ENCODE data around the gene CHP1. TPM values are rescaled to one million over a fixed set of nuclear protein-coding genes. Genes with fewer than 3 reads are reported as not detected.

The CHP1 gene
- total and polyA plus RNA-seq, 8 donors: 59.6 to 387 (median 118) TPM

DNA sequence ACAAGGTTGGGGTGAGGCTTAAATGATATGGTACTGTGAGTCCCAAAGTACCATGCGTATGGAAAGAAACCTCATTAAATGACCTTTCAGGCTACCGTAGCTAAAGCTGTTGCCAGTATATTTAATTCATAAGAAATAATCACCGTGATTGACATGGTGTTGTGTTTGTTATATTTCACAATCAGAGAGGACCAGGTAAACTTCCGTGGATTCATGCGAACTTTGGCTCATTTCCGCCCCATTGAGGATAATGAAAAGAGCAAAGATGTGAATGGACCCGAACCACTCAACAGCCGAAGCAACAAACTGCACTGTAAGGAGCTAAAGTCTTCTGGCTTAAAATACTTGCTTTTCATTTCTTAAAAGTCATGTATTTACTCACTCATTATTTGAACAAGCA lies 31.5 kb downstream of the CHP1 start:
- Histone ChIP-seq H3K27ac (no peak overlapping the region), H3K27me3 (no peaks in the 10 kb centered on the region), H3K9me3 (no peaks in the 10 kb centered on the region), H3K4me3 (no peak overlapping the region), H3K4me1 (peaks cover 0 to 33% (median 22%) of the 10 kb centered on the region in 4 donors), H3K36me3 (peaks cover 31 to 69% (median 62%) of the 10 kb centered on the region in 4 donors)
- TF ChIP-seq, protein P1, sequence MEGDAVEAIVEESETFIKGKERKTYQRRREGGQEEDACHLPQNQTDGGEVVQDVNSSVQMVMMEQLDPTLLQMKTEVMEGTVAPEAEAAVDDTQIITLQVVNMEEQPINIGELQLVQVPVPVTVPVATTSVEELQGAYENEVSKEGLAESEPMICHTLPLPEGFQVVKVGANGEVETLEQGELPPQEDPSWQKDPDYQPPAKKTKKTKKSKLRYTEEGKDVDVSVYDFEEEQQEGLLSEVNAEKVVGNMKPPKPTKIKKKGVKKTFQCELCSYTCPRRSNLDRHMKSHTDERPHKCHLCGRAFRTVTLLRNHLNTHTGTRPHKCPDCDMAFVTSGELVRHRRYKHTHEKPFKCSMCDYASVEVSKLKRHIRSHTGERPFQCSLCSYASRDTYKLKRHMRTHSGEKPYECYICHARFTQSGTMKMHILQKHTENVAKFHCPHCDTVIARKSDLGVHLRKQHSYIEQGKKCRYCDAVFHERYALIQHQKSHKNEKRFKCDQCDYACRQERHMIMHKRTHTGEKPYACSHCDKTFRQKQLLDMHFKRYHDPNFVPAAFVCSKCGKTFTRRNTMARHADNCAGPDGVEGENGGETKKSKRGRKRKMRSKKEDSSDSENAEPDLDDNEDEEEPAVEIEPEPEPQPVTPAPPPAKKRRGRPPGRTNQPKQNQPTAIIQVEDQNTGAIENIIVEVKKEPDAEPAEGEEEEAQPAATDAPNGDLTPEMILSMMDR (IDR thresholded peaks at IDR 0.05): no peak
- TF ChIP-seq POLR2A (IDR thresholded peaks at IDR 0.05) (no peak), EP300 (IDR thresholded peaks at IDR 0.05) (no peak), POLR2AphosphoS5 (IDR thresholded peaks at IDR 0.05) (no peak)
- WGBS, 5 donors: 75 to 92% (median 84%) methylated on average over 8 of the region's 8 CpGs
- no peak for DNase-seq
- intact Hi-C loops (cut with DNase I; ENCODE audit: low total_unique reads): no loop called here

- H3K27ac ChIP-seq: peak overlapping the region in 1 of 5 donors; percentile 40
- no peaks in the 10 kb centered on the region for H3K9me3 ChIP-seq
- H3K36me3 ChIP-seq: peaks cover 31 to 74% (median 66%) of the 10 kb centered on the region in 4 donors
- TF ChIP-seq, protein P1 (IDR thresholded peaks at IDR 0.05): no peak
- TF ChIP-seq POLR2AphosphoS5 (IDR thresholded peaks at IDR 0.05) (no peak), EP300 (IDR thresholded peaks at IDR 0.05) (no peak), POLR2A (IDR thresholded peaks at IDR 0.05) (no peak)
- no peak for DNase-seq
- H3K27me3 ChIP-seq: no peaks in the 10 kb centered on the region
- H3K4me3 ChIP-seq: no peak overlapping the region
- intact Hi-C loops (cut with DNase I; ENCODE audit: low total_unique reads): no loop called here
- peaks cover 0 to 21% (median 13%) of the 10 kb centered on the region in 4 donors for H3K4me1 ChIP-seq
- WGBS, 5 donors: 43 to 57% (median 45%) methylated on average over 6 of the region's 6 CpGs
These were observed 32.9 kb downstream of the CHP1 start for GRCh38 chr15:41263891-41264351.

DNA sequence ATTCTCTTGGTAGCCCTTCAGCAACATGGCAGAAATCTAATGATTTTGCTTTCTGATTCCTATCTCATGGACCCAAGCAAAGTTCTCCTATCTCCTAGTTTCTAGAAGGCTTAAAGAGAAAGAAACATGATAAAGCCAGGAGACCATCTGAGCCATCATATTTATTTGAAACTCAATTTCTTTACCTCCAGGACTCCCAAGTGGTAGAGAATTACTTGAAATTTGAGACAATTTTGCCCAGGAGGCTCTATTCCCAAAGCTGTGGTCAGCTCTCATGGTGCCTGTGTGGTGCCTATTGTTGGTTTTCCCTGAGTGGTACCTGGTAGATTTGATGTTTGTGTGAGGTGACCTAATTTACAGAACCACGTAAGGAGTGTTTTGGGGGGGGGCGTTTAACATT lies 38.8 kb downstream of the CHP1 start:
- Histone ChIP-seq H3K27ac (no peak overlapping the region), H3K4me3 (no peak overlapping the region), H3K27me3 (no peaks in the 10 kb centered on the region), H3K36me3 (peaks cover 35 to 99% (median 93%) of the 10 kb centered on the region in 4 donors), H3K4me1 (no peaks in the 10 kb centered on the region), H3K9me3 (no peaks in the 10 kb centered on the region)
- intact Hi-C loops (cut with DNase I; ENCODE audit: low total_unique reads): loop anchor here (10.0 kb wide), 1 partner anchor 45 kb away; no protein-coding TSS in a partner anchor
- no peak for DNase-seq
- TF ChIP-seq, protein P1 (IDR thresholded peaks at IDR 0.05): no peak
- no peak for TF ChIP-seq POLR2AphosphoS5 (IDR thresholded peaks at IDR 0.05)
- TF ChIP-seq POLR2A (IDR thresholded peaks at IDR 0.05): no peak
- no peak for TF ChIP-seq EP300 (IDR thresholded peaks at IDR 0.05)
- 91 to 98% (median 95%) methylated on average over 2 of the region's 2 CpGs for WGBS, 5 donors

- intact Hi-C loops (cut with DNase I; ENCODE audit: low total_unique reads): loop anchor here (10.0 kb wide), 1 partner anchor 52 kb away; no protein-coding TSS in a partner anchor
These were observed 45.8 kb downstream of the CHP1 start for GRCh38 chr15:41276831-41277230.

More at GRCh38 chr15:41276831-41277230, 45.8 kb downstream of the CHP1 start:
- no peak for DNase-seq
- no peak overlapping the region for H3K4me3 ChIP-seq
- H3K36me3 ChIP-seq: peaks cover 39 to 92% (median 88%) of the 10 kb centered on the region in 4 donors
- H3K9me3 ChIP-seq: no peaks in the 10 kb centered on the region
- H3K4me1 ChIP-seq: no peaks in the 10 kb centered on the region
- no peaks in the 10 kb centered on the region for H3K27me3 ChIP-seq
- TF ChIP-seq EP300 (IDR thresholded peaks at IDR 0.05): no peak
- no peak for TF ChIP-seq POLR2A (IDR thresholded peaks at IDR 0.05)
- TF ChIP-seq, protein P1 (IDR thresholded peaks at IDR 0.05): no peak
- TF ChIP-seq POLR2AphosphoS5 (IDR thresholded peaks at IDR 0.05): no peak
- no peak overlapping the region for H3K27ac ChIP-seq

Data from stomach (tissue), 9 donors.